ENCODE results near the gene PBX2. TPM values are rescaled to one million over a fixed set of nuclear protein-coding genes. Genes with fewer than 3 reads are reported as not detected.
"Not testable (repeated sequence)": the region's sequence is repeated elsewhere in the genome, so short reads cannot be mapped to it uniquely, and the experiment has no call there.

The PBX2 gene
- total and polyA plus RNA-seq, 10 donors = 29.6 to 160 (median 89.9) TPM

DNA sequence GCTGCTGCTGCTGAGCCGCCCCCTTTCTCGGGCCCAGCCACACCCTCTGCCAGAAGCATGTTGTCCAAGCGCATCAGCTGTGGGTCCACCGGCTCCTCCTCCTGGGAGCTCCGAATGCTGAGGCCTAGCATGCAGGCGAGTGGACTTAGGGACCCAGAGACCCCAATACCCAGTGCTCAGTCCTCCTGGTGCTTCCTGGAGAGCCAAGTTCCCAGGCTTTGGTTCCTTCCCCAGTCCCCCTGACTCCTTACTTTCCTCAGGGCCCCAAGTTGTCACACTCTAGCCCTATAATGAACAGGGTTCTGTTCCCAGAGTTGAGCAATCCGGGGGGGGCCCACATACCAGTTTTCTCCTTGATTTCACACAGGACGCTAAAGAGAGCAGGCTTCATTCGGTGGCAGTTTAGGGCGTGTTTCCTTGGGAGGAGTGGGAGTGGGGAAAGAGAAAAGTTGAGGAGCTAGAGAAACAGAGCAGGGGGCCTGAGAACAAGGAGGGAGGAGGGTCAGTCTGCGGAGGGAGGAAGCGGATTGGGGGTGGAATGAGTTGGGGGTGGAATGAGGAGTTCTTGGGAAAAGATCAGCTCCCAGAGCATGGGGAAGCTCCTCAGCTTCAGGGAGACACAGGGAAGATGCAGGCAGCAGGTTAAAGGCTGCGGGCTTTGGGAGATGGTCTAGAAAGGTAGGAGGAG, 1.5 kb downstream of the PBX2 start:
- no peak for DNase-seq
- peak overlapping the region; percentile 91 to 100 (median 98) for H3K27ac ChIP-seq

DNA sequence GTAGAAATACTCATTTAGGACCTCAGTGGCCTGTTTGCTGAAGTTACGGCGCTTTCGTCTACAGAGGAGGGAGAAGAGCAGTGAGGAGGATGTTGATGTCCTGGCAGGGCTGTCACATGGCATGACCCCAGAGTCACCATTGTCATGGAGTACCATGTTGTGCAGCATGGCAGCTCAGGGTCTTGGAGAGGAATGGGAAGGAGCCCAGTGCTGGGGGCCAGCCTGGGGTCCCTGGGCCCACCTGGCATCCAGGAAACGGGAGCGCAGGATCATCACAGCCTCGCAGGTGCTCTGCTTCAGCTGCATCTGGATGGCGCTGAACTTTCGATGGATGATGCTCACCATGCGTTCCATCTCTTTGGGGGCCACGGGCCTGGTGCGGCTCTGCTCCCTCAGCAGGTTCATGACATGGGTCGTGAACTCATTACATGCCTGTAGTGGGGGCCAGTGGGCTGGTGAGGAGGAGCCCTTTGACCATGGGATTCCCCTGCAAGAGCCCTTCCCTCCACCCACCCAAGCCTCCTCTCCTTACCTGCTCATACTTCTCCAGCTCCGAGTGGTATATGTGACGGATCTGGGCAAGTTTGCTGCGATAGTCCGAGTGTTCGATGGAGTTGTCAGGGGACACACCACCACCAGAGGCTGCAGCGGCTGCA, 2.1 kb downstream of the PBX2 start:
- TF ChIP-seq POLR2AphosphoS5 (IDR thresholded peaks at IDR 0.05) = peak in 1 of 3 donors; percentile 68
- DNase-seq; H3K9me3 ChIP-seq; intact Hi-C loops (cut with DNase I; ENCODE audit: low total_unique reads); H3K27me3 ChIP-seq (replicated peaks in 1 of 7): not testable (repeated sequence)
- peak overlapping the region in 7 of 8 donors; percentile 61 to 89 (median 73) for H3K4me3 ChIP-seq
- peaks cover 0 to 56% (median 31%) of the 10 kb centered on the region in 6 donors for H3K36me3 ChIP-seq
- 72 to 88% (median 83%) methylated on average over 8 to 18 of the region's 18 CpGs for WGBS, 5 donors
- peaks cover 41 to 94% (median 78%) of the 10 kb centered on the region in 6 donors for H3K4me1 ChIP-seq
- peak overlapping the region in 7 of 8 donors; percentile 91 to 100 (median 99) for H3K27ac ChIP-seq

More for the DNA sequence above, 1.5 kb downstream of the PBX2 start:
- peaks cover 46 to 94% (median 80%) of the 10 kb centered on the region in 6 donors for H3K4me1 ChIP-seq
- no peaks in the 10 kb centered on the region for H3K9me3 ChIP-seq
- intact Hi-C loops (cut with DNase I; ENCODE audit: low total_unique reads) = no loop called here
- TF ChIP-seq, protein P1, sequence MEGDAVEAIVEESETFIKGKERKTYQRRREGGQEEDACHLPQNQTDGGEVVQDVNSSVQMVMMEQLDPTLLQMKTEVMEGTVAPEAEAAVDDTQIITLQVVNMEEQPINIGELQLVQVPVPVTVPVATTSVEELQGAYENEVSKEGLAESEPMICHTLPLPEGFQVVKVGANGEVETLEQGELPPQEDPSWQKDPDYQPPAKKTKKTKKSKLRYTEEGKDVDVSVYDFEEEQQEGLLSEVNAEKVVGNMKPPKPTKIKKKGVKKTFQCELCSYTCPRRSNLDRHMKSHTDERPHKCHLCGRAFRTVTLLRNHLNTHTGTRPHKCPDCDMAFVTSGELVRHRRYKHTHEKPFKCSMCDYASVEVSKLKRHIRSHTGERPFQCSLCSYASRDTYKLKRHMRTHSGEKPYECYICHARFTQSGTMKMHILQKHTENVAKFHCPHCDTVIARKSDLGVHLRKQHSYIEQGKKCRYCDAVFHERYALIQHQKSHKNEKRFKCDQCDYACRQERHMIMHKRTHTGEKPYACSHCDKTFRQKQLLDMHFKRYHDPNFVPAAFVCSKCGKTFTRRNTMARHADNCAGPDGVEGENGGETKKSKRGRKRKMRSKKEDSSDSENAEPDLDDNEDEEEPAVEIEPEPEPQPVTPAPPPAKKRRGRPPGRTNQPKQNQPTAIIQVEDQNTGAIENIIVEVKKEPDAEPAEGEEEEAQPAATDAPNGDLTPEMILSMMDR (IDR thresholded peaks at IDR 0.05 in 8 of 11, conservative IDR thresholded peaks at IDR 0.05 in 3 of 11) = no peak
- TF ChIP-seq POLR2A (IDR thresholded peaks at IDR 0.05) = no peak
- TF ChIP-seq POLR2AphosphoS5 (IDR thresholded peaks at IDR 0.05) = no peak
- H3K27me3 ChIP-seq (replicated peaks in 1 of 7) = no peaks in the 10 kb centered on the region
- H3K36me3 ChIP-seq = peaks cover 0 to 49% (median 24%) of the 10 kb centered on the region in 6 donors
- H3K4me3 ChIP-seq = peak overlapping the region; percentile 61 to 89 (median 73)
- 27 to 41% (median 36%) methylated on average over 11 to 13 of the region's 13 CpGs for WGBS, 5 donors

DNA sequence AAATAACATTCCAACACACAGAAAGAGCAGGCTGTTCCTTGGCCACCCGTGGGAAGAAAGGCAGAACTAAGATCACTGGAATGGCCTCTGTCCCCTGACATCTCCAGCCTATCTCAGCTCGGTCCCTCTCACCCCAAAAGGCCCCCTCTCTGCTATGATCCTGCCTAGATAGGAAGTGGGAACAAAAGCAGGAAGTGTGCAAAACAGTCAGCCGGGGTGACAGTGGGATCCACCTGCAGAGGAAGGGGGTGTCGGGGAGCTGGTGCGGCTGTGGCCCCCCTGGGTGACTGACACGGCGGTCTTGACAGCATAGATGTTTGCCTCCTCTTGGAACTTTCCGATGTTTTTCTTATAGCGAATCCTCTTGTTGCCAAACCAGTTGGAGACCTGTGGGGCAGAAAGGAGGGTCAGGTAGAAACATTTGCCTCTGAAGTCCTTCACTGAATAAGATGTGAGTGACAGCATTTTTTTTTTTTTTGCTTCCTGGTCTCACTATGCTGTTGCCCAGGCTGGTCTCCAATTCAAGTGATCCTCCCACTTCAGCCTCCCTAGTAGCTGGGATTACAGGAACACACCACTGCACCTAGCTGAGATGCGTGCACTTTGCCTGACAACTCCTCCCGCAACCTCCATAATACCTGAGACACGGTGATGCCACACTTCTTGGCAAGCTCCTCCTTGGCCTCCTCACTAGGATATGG, 2.8 kb downstream of the PBX2 start:
- Histone ChIP-seq H3K27ac (peak overlapping the region; percentile 48 to 100 (median 80)), H3K9me3 (no peaks in the 10 kb centered on the region), H3K4me3 (peak overlapping the region in 1 of 8 donors; percentile 83), H3K36me3 (peaks cover 0 to 63% (median 38%) of the 10 kb centered on the region in 6 donors), H3K27me3 (replicated peaks in 1 of 7) (no peaks in the 10 kb centered on the region), H3K4me1 (peaks cover 41 to 94% (median 74%) of the 10 kb centered on the region in 6 donors)
- intact Hi-C loops (cut with DNase I; ENCODE audit: low total_unique reads) = no loop called here
- WGBS, 5 donors = 40 to 51% (median 44%) methylated on average over 12 of the region's 12 CpGs
- no peak for TF ChIP-seq POLR2A (IDR thresholded peaks at IDR 0.05)
- peak in 2 of 3 donors; percentile 30 to 31 for TF ChIP-seq POLR2AphosphoS5 (IDR thresholded peaks at IDR 0.05)
- no peak for DNase-seq

DNA sequence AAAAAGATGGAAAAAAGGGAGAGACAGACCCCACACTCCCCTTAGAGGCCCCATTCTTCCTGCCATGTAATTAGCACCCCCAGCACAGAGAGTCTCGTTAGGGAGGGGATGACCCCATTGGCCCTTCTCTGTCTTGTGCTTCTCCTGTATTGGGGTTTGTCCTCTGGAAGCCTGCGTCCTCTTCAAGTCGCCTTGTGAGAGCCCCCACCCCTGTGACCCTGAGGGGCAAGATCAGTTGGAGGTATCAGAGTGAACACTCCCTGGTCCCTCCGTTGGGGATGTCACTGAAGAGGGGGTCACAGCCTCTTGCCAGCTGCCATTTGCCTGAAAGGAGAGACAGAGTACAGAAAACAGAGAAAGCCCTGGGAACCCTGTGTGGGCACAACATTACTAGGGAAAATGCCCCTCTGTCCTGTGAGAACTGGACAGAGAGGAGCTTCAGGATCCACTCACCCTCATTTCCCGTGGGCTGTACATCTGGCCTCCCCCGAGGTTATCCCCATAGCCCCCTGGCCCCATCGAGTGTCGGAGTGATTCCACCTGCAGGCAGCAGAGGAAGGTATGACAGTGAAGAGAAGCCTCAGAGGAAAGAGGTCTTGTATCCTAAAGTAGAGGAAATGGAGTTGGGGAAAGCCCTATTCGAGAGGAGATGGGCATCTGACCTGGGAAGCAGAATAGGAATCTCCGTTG, 3.7 kb downstream of the PBX2 start:
- peak overlapping the region in 1 of 8 donors; percentile 41 for H3K4me3 ChIP-seq
- WGBS, 5 donors = 67 to 74% (median 69%) methylated on average over 9 to 10 of the region's 10 CpGs
- H3K9me3 ChIP-seq; intact Hi-C loops (cut with DNase I; ENCODE audit: low total_unique reads); H3K27me3 ChIP-seq (replicated peaks in 1 of 7): not testable (repeated sequence)
- H3K36me3 ChIP-seq = peaks cover 0 to 70% (median 46%) of the 10 kb centered on the region in 6 donors
- H3K27ac ChIP-seq = peak overlapping the region; percentile 48 to 100 (median 80)
- peaks cover 33 to 94% (median 70%) of the 10 kb centered on the region in 6 donors for H3K4me1 ChIP-seq
- peak; percentile 7 for DNase-seq

DNA sequence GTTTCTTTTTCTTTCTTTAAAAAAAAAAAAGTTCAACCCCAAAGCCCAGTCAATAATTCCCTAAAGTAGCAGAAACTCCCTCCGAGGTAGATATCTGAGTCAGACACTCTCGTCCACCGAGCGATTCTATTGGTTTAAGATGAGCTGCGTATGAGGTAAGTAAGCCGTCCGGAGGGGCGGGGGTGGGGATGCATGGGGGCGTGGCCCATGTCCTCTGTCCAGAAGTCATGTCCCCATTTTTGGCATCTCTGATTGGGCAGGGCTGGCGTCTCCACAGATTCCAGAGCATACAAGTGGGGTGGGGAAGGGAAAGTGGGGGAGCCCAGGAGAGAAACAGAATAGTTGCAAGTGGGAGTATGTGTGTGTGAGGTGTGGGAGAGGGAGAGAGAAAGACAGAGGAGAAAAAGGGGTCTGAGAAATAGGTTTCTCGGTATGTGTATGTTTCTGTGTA, 4.3 kb downstream of the PBX2 start:
- peaks cover 0 to 76% (median 51%) of the 10 kb centered on the region in 6 donors for H3K36me3 ChIP-seq
- WGBS, 5 donors = 41 to 69% (median 54%) methylated on average over 11 of the region's 11 CpGs
- DNase-seq; H3K27me3 ChIP-seq (replicated peaks in 1 of 7); intact Hi-C loops (cut with DNase I; ENCODE audit: low total_unique reads); H3K4me3 ChIP-seq; H3K9me3 ChIP-seq: not testable (repeated sequence)
- peak overlapping the region in 7 of 8 donors; percentile 47 to 100 (median 98) for H3K27ac ChIP-seq
- peaks cover 27 to 94% (median 68%) of the 10 kb centered on the region in 6 donors for H3K4me1 ChIP-seq

Data from spleen (tissue), 11 donors.